Parathyroid adenoma (tissue), 2 donors: ENCODE data around the gene PRRT4.

Experiments
- H2AFZ ChIP-seq: fragments of 300-600 bp; sonication (generic); one replicate; pipeline ENCODE4 v1.7.0; 2017; ENCODE audit warnings: antibody characterized with exemption, mild to moderate bottlenecking
- H3K27ac ChIP-seq: fragments of 300-600 bp; sonication (generic); one replicate; pipeline ENCODE4 v1.7.0; 2017
- H3K27me3 ChIP-seq: fragments of 300-600 bp; sonication (generic); one replicate; pipeline ENCODE4 v1.7.0; 2017; ENCODE audit warnings: low read length; ENCODE audit not compliant: control insufficient read depth, insufficient read depth
- H3K36me3 ChIP-seq: fragments of 300-600 bp; sonication (generic); one replicate; pipeline ENCODE4 v1.7.0; 2017; ENCODE audit warnings: low read length; ENCODE audit not compliant: control insufficient read depth, insufficient read depth
- H3K4me1 ChIP-seq: fragments of 300-600 bp; sonication (generic); one replicate; pipeline ENCODE4 v1.7.0; 2017; ENCODE audit warnings: control low read depth
- H3K4me2 ChIP-seq: fragments of 300-600 bp; sonication (generic); one replicate; pipeline ENCODE4 v1.7.0; 2017; ENCODE audit warnings: low read length
- H3K4me3 ChIP-seq: fragments of 300-600 bp; sonication (generic); one replicate; pipeline ENCODE4 v1.7.0; 2017; ENCODE audit warnings: low read depth, low read length
- H3K79me2 ChIP-seq: fragments of 300-600 bp; sonication (generic); one replicate; pipeline ENCODE4 v1.7.0; 2017; ENCODE audit warnings: control low read depth
- H3K9ac ChIP-seq: fragments of 300-600 bp; sonication (generic); one replicate; pipeline ENCODE4 v1.7.0; 2017; ENCODE audit warnings: mild to moderate bottlenecking
- H3K9me3 ChIP-seq: fragments of 300-600 bp; sonication (generic); one replicate; pipeline ENCODE4 v1.7.0; 2017; ENCODE audit warnings: low read length; ENCODE audit not compliant: control insufficient read depth
- CTCF ChIP-seq: fragments of 300-600 bp; sonication (generic); IDR thresholded peaks from one replicate; pipeline ENCODE4 v1.7.0; 2017; ENCODE audit warnings: antibody characterized with exemption, mild to moderate bottlenecking
- donor health status: primary hyperparathyroidism.

The PRRT4 gene

DNA sequence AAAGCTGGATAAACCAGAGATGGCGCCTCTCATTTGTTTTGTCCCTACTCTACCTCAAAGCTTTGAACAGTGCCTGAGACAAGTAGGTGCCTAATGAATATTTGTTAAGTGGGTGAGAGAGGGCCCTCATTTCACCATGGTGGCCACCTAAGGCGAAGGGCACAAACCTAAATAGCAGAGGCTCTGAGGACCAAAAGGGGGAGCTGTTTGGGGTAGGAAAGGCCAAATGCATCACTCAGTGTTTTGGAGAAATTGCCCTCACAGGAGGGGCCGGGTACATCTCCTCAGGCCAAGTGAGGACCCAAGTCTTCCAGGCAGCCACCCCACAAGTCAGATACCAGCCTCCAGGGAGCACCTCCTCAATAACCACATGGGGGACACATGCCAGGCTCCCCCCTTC lies 34.3 kb upstream of the PRRT4 start:
- H3K79me2 ChIP-seq, result no peaks in the 10 kb centered on the region
- no peaks in the 10 kb centered on the region for H3K9me3 ChIP-seq
- H3K4me1 ChIP-seq, result no peaks in the 10 kb centered on the region
- no peak overlapping the region for H3K9ac ChIP-seq
- no peak overlapping the region for H2AFZ ChIP-seq
- TF ChIP-seq CTCF, result no peak
- H3K4me2 ChIP-seq, result no peak overlapping the region
- H3K27me3 ChIP-seq, result no peaks in the 10 kb centered on the region
- no peak overlapping the region for H3K4me3 ChIP-seq
- no peak overlapping the region for H3K27ac ChIP-seq
- no peaks in the 10 kb centered on the region for H3K36me3 ChIP-seq

GRCh38 chr7:128394904-128395496 lies 33.5 kb upstream of the PRRT4 start:
- H3K36me3 ChIP-seq, result no peaks in the 10 kb centered on the region
- H3K4me2 ChIP-seq, result no peak overlapping the region

DNA sequence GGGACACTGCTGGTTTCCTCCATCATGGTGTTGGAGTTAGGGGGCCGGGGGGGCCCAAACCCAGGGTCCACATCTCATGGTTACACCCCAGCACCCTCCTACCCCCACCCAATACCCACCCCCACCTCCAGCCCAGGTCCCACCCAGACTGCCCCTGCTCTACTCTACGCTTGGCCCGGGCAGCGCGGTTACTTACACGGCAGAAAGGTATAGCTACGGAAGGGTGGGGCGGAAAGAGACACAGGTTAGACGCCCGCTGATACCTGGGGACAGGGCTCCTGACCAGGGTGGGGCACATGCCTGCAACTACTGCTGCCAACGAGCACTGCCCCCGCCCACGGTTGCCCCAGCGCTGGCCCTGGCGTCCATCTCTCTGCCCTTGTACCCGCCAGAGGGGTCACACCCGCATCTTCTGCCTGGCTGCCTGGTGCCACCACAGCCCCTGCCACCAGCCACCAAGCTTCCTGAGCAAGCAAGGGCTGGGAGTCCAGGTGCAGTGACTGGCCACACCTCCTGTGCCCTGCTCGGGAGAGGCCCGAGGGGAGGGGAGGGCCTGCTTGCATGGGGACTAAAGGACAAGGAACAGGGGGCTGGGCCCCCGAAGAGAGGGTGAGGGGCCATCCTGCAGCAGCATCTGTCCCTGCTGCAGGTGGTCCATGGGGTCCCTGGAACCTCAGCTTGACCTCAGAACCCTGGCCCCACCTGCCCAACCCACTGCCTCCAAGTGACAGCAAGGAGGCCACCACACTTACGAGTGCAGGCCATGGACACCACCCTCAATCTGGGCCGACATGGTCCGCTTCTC lies 32.2 kb upstream of the PRRT4 start:
- Histone ChIP-seq H3K36me3 (no peaks in the 10 kb centered on the region), H3K4me1 (no peaks in the 10 kb centered on the region), H3K9ac (no peak overlapping the region), H2AFZ (no peak overlapping the region), H3K4me2 (no peak overlapping the region), H3K9me3 (no peaks in the 10 kb centered on the region), H3K27me3 (no peaks in the 10 kb centered on the region), H3K27ac (no peak overlapping the region), H3K4me3 (no peak overlapping the region), H3K79me2 (no peaks in the 10 kb centered on the region)
- no peak for TF ChIP-seq CTCF

More at GRCh38 chr7:128394904-128395496, 33.5 kb upstream of the PRRT4 start:
- H3K9me3 ChIP-seq, result no peaks in the 10 kb centered on the region
- no peak overlapping the region for H3K4me3 ChIP-seq
- no peaks in the 10 kb centered on the region for H3K4me1 ChIP-seq
- TF ChIP-seq CTCF, result no peak
- H3K79me2 ChIP-seq, result no peaks in the 10 kb centered on the region
- no peak overlapping the region for H3K9ac ChIP-seq
- no peaks in the 10 kb centered on the region for H3K27me3 ChIP-seq
- H2AFZ ChIP-seq, result no peak overlapping the region
- H3K27ac ChIP-seq, result no peak overlapping the region

DNA sequence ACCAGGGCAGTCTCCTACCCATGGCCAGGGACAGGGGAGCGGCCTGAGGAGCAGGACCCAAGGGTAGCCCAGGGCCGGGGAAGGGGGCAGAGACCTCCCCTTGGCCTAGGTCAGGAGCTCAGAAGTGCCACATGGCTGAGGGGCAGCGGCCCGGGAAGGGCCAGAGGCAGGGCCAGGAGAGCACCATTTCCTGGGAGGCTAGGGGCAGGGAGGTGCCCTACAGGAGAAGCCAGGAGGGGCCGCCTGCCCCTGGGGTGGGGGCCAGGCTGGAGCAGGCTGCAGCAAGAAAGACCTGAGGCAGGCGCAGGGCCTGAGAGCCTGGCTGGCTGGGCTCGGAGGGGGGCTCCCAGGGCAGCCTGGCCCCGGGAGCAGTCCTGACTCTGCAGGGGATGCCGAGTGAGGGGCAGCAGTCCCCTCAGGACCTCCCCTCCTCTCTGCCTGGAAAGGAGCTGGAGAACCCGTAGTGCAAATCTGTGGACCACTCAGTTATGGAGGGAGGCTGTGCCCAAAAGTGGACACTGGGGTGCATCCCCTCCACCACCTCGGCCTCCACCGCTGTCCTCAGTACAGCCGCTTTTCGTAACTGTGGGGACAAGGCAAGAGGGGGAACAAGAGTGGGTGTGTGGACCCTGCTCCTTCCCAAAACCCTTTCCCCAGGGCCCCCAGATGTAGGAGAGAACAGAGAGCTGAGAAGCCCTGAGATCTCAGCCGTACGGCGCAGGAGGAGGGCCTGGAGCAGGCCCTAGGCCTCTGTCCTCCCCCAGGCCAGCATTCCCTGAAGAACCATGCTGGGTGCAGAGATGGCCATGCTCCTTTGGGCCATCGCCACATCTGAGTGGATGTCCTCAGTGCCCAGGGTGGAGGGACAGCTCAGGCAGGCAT lies 31.2 kb upstream of the PRRT4 start:
- Histone ChIP-seq H3K36me3 (no peaks in the 10 kb centered on the region), H3K79me2 (no peaks in the 10 kb centered on the region), H3K9ac (no peak overlapping the region), H3K4me3 (no peak overlapping the region), H3K9me3 (no peaks in the 10 kb centered on the region), H3K27me3 (no peaks in the 10 kb centered on the region), H3K4me2 (no peak overlapping the region), H3K4me1 (no peaks in the 10 kb centered on the region), H3K27ac (no peak overlapping the region), H2AFZ (no peak overlapping the region)
- TF ChIP-seq CTCF, result no peak
